ENCODE data around the gene ANXA6.
A peak's percentile ranks its signal among the peaks of the same experiment; 100 is the strongest.

Gene ANXA6

GRCh38 chr5:151153300-151153699 lies 4.3 kb downstream of the ANXA6 start:
- Mint-ChIP-seq H3K27ac (peak overlapping the region; percentile 93), H3K36me3 (ENCODE audit: low read depth) (peaks cover 66% of the 10 kb centered on the region), H3K27me3 (no peaks in the 10 kb centered on the region), H3K9me3 (no peaks in the 10 kb centered on the region), H3K4me1 (ENCODE audit: low read depth) (peaks cover 86% of the 10 kb centered on the region), H3K4me3 (peak overlapping the region; percentile 43)
- DNase-seq, result no peak

- peak; percentile 69 for DNase-seq
- Mint-ChIP-seq H3K4me1 (ENCODE audit: low read depth) (peaks cover 95% of the 10 kb centered on the region), H3K9me3 (no peaks in the 10 kb centered on the region), H3K36me3 (ENCODE audit: low read depth) (peaks cover 73% of the 10 kb centered on the region), H3K27ac (peak overlapping the region; percentile 93), H3K27me3 (no peaks in the 10 kb centered on the region), H3K4me3 (peak overlapping the region; percentile 43)
These were observed 5.8 kb downstream of the ANXA6 start for GRCh38 chr5:151151793-151152192.

- H3K27me3 Mint-ChIP-seq, result no peaks in the 10 kb centered on the region
- no peaks in the 10 kb centered on the region for H3K9me3 Mint-ChIP-seq
- H3K36me3 Mint-ChIP-seq (ENCODE audit: low read depth), result peaks cover 74% of the 10 kb centered on the region
- peak overlapping the region; percentile 93 for H3K27ac Mint-ChIP-seq
- peaks cover 99% of the 10 kb centered on the region for H3K4me1 Mint-ChIP-seq (ENCODE audit: low read depth)
- no peak for DNase-seq
- peak overlapping the region; percentile 43 for H3K4me3 Mint-ChIP-seq
These were observed 6.3 kb downstream of the ANXA6 start for GRCh38 chr5:151151263-151151660.

- H3K27me3 Mint-ChIP-seq, result no peaks in the 10 kb centered on the region
- DNase-seq, result peak; percentile 72
- H3K9me3 Mint-ChIP-seq, result no peaks in the 10 kb centered on the region
- H3K4me1 Mint-ChIP-seq (ENCODE audit: low read depth), result peaks cover 99% of the 10 kb centered on the region
- peaks cover 74% of the 10 kb centered on the region for H3K36me3 Mint-ChIP-seq (ENCODE audit: low read depth)
- H3K4me3 Mint-ChIP-seq, result peak overlapping the region; percentile 43
- H3K27ac Mint-ChIP-seq, result peak overlapping the region; percentile 93
These were observed 6.9 kb downstream of the ANXA6 start for GRCh38 chr5:151150471-151151262.

- H3K27ac Mint-ChIP-seq, result peak overlapping the region; percentile 93
- no peak overlapping the region for H3K4me3 Mint-ChIP-seq
- DNase-seq, result peak; percentile 38
- peaks cover 76% of the 10 kb centered on the region for H3K36me3 Mint-ChIP-seq (ENCODE audit: low read depth)
- H3K27me3 Mint-ChIP-seq, result no peaks in the 10 kb centered on the region
- peaks cover 99% of the 10 kb centered on the region for H3K4me1 Mint-ChIP-seq (ENCODE audit: low read depth)
- H3K9me3 Mint-ChIP-seq, result no peaks in the 10 kb centered on the region
These were observed 9.0 kb downstream of the ANXA6 start for GRCh38 chr5:151148583-151148982.

- H3K27ac Mint-ChIP-seq, result peak overlapping the region; percentile 93
- peaks cover 99% of the 10 kb centered on the region for H3K4me1 Mint-ChIP-seq (ENCODE audit: low read depth)
- no peak for DNase-seq
- no peaks in the 10 kb centered on the region for H3K9me3 Mint-ChIP-seq
- no peaks in the 10 kb centered on the region for H3K27me3 Mint-ChIP-seq
- peaks cover 72% of the 10 kb centered on the region for H3K36me3 Mint-ChIP-seq (ENCODE audit: low read depth)
- H3K4me3 Mint-ChIP-seq, result no peak overlapping the region
These were observed 10.5 kb downstream of the ANXA6 start for GRCh38 chr5:151147033-151147432.

GRCh38 chr5:151146061-151146460 lies 11.5 kb downstream of the ANXA6 start:
- H3K9me3 Mint-ChIP-seq, result no peaks in the 10 kb centered on the region
- peaks cover 79% of the 10 kb centered on the region for H3K36me3 Mint-ChIP-seq (ENCODE audit: low read depth)
- H3K4me1 Mint-ChIP-seq (ENCODE audit: low read depth), result peaks cover 99% of the 10 kb centered on the region
- no peak overlapping the region for H3K4me3 Mint-ChIP-seq
- no peak for DNase-seq
- no peaks in the 10 kb centered on the region for H3K27me3 Mint-ChIP-seq
- H3K27ac Mint-ChIP-seq, result peak overlapping the region; percentile 93

- Mint-ChIP-seq H3K27ac (peak overlapping the region; percentile 89), H3K36me3 (ENCODE audit: low read depth) (peaks cover 80% of the 10 kb centered on the region), H3K9me3 (no peaks in the 10 kb centered on the region), H3K4me1 (ENCODE audit: low read depth) (peaks cover 98% of the 10 kb centered on the region), H3K27me3 (no peaks in the 10 kb centered on the region), H3K4me3 (no peak overlapping the region)
- DNase-seq, result peak; percentile 29
These were observed 12.7 kb downstream of the ANXA6 start for GRCh38 chr5:151144922-151145321.

GRCh38 chr5:151144275-151144674 lies 13.3 kb downstream of the ANXA6 start:
- Mint-ChIP-seq H3K27ac (peak overlapping the region; percentile 89), H3K27me3 (no peaks in the 10 kb centered on the region), H3K4me1 (ENCODE audit: low read depth) (peaks cover 97% of the 10 kb centered on the region), H3K9me3 (no peaks in the 10 kb centered on the region), H3K36me3 (ENCODE audit: low read depth) (peaks cover 82% of the 10 kb centered on the region), H3K4me3 (no peak overlapping the region)
- no peak for DNase-seq

GRCh38 chr5:151143645-151144044 lies 13.9 kb downstream of the ANXA6 start:
- Mint-ChIP-seq H3K27ac (peak overlapping the region; percentile 89), H3K4me1 (ENCODE audit: low read depth) (peaks cover 97% of the 10 kb centered on the region), H3K36me3 (ENCODE audit: low read depth) (peaks cover 84% of the 10 kb centered on the region), H3K4me3 (no peak overlapping the region), H3K27me3 (no peaks in the 10 kb centered on the region), H3K9me3 (no peaks in the 10 kb centered on the region)
- DNase-seq, result no peak

- Mint-ChIP-seq H3K36me3 (ENCODE audit: low read depth) (peaks cover 84% of the 10 kb centered on the region), H3K9me3 (no peaks in the 10 kb centered on the region), H3K4me1 (ENCODE audit: low read depth) (peaks cover 97% of the 10 kb centered on the region), H3K27ac (peak overlapping the region; percentile 89), H3K4me3 (no peak overlapping the region), H3K27me3 (no peaks in the 10 kb centered on the region)
- no peak for DNase-seq
These were observed 14.6 kb downstream of the ANXA6 start for GRCh38 chr5:151142933-151143332.

- DNase-seq, result peak; percentile 71
- no peaks in the 10 kb centered on the region for H3K27me3 Mint-ChIP-seq
- H3K9me3 Mint-ChIP-seq, result no peaks in the 10 kb centered on the region
- peaks cover 84% of the 10 kb centered on the region for H3K36me3 Mint-ChIP-seq (ENCODE audit: low read depth)
- H3K4me3 Mint-ChIP-seq, result peak overlapping the region; percentile 68
- peak overlapping the region; percentile 89 for H3K27ac Mint-ChIP-seq
- peaks cover 89% of the 10 kb centered on the region for H3K4me1 Mint-ChIP-seq (ENCODE audit: low read depth)
These were observed 16.0 kb downstream of the ANXA6 start for GRCh38 chr5:151141535-151141934.

- DNase-seq, result no peak
- Mint-ChIP-seq H3K27ac (peak overlapping the region; percentile 89), H3K27me3 (no peaks in the 10 kb centered on the region), H3K36me3 (ENCODE audit: low read depth) (peaks cover 84% of the 10 kb centered on the region), H3K9me3 (no peaks in the 10 kb centered on the region), H3K4me1 (ENCODE audit: low read depth) (peaks cover 83% of the 10 kb centered on the region), H3K4me3 (peak overlapping the region; percentile 68)
These were observed 16.7 kb downstream of the ANXA6 start for GRCh38 chr5:151140686-151141459.

GRCh38 chr5:151139646-151140045 lies 17.9 kb downstream of the ANXA6 start:
- H3K36me3 Mint-ChIP-seq (ENCODE audit: low read depth), result peaks cover 84% of the 10 kb centered on the region
- peak overlapping the region; percentile 80 for H3K27ac Mint-ChIP-seq
- DNase-seq, result no peak
- H3K9me3 Mint-ChIP-seq, result no peaks in the 10 kb centered on the region
- peaks cover 73% of the 10 kb centered on the region for H3K4me1 Mint-ChIP-seq (ENCODE audit: low read depth)
- no peak overlapping the region for H3K4me3 Mint-ChIP-seq
- H3K27me3 Mint-ChIP-seq, result no peaks in the 10 kb centered on the region

GRCh38 chr5:151139015-151139414 lies 18.6 kb downstream of the ANXA6 start:
- Mint-ChIP-seq H3K27me3 (no peaks in the 10 kb centered on the region), H3K9me3 (no peaks in the 10 kb centered on the region), H3K36me3 (ENCODE audit: low read depth) (peaks cover 85% of the 10 kb centered on the region), H3K27ac (peak overlapping the region; percentile 80), H3K4me3 (no peak overlapping the region), H3K4me1 (ENCODE audit: low read depth) (peaks cover 71% of the 10 kb centered on the region)
- DNase-seq, result no peak
